Uterus (tissue), 2 donors: ENCODE data around the gene FAT1.
A peak's percentile ranks its signal among the peaks of the same experiment; 100 is the strongest.

Source experiments
- POLR2A ChIP-seq, 2 donors: fragments of 450-650 bp; IDR thresholded peaks; one replicate each; pipeline ENCODE4 v1.6.1; 2016; ENCODE audit warnings: antibody characterized with exemption in 2 of 2, mild to moderate bottlenecking in 1 of 2, moderate library complexity in 1 of 2
- TF ChIP-seq, protein P1 (sequence below), 4 experiments: fragments of 200-600 bp in 2 of 4; fragments of 450-650 bp in 2 of 4; sonication (generic) in 2 of 4; IDR thresholded peaks; one replicate each; pipeline ENCODE4 v1.5.1; 2016 to 2019; ENCODE audit warnings: antibody characterized with exemption in 4 of 4, mild to moderate bottlenecking in 2 of 4, moderate library complexity in 1 of 4

DNA sequence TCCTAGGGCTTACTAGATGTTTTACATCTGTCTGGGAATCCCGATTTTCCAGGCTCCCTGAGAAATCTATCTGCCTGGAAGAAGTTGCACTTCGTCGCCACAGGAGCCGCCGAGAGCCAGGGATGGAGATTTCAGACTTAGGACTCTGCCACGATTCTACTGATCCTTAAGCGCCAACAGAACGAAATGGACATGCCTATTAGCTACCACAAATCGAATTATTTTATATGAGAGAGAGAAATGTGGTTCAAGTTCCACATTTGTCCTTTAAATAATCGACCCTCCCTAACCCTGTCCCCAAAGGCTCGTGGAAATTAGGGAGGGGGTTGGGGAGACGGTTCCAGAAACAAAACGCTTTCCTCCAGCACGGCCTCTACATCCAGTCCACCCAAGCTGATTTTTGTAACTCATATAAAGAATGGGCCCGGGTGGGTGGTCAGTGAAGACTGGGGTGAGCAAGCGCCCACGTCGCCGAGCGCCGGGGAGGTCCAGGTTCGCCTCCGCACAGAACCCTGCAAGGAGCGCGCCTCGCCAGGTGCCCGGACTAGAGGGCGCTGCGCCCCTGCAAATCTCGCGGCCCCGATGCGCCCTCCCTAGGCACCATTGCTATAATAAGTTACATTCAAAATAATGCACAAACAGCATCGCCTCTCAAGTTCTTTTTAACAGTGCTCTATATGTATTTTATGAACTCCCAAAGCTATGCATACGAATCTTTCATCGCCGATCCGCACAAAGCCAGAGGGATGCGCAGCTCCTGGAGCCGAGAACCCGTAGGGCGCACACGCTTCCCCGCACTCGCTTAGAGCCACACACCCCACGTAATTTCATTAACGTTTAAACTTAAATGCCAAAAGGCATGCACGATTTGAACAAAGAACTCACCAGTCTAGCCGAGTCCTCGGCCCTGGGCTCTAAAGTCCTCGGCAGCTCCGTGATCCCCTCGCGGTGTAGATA is 2.1 kb upstream of the FAT1 start:
- no peak for TF ChIP-seq POLR2A (IDR thresholded peaks at IDR 0.05)
- TF ChIP-seq, protein P1, sequence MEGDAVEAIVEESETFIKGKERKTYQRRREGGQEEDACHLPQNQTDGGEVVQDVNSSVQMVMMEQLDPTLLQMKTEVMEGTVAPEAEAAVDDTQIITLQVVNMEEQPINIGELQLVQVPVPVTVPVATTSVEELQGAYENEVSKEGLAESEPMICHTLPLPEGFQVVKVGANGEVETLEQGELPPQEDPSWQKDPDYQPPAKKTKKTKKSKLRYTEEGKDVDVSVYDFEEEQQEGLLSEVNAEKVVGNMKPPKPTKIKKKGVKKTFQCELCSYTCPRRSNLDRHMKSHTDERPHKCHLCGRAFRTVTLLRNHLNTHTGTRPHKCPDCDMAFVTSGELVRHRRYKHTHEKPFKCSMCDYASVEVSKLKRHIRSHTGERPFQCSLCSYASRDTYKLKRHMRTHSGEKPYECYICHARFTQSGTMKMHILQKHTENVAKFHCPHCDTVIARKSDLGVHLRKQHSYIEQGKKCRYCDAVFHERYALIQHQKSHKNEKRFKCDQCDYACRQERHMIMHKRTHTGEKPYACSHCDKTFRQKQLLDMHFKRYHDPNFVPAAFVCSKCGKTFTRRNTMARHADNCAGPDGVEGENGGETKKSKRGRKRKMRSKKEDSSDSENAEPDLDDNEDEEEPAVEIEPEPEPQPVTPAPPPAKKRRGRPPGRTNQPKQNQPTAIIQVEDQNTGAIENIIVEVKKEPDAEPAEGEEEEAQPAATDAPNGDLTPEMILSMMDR (IDR thresholded peaks at IDR 0.05) = peak; percentile 33 to 76 (median 58)
